ENCODE results near the gene SORCS2.
A peak's percentile ranks its signal among the peaks of the same experiment; 100 is the strongest.

The SORCS2 gene

GRCh38 chr4:7199771-7200441, 7.6 kb downstream of the SORCS2 start:
- H3K27ac ChIP-seq (ENCODE audit: insufficient read depth in 1 of 2, low read depth in 1 of 2, low read length in 2 of 2, poor library complexity in 1 of 2, severe bottlenecking in 2 of 2): no peak overlapping the region
- POLR2A ChIA-PET: no interaction called here
- no peak overlapping the region for H3K4me3 ChIP-seq (ENCODE audit: control insufficient read depth in 1 of 7, extremely low read depth in 1 of 7, insufficient read depth in 4 of 7, low read depth in 2 of 7, low read length in 6 of 7)
- WGBS (ENCODE audit: insufficient coverage): 73% methylated on average over 13 of the region's 16 CpGs
- H3K4me1 ChIP-seq (ENCODE audit: control extremely low read depth in 1 of 4, control insufficient read depth in 4 of 4, insufficient read depth in 4 of 4, low read length in 3 of 4): peaks cover 0 to 9% (median 0%) of the 10 kb centered on the region in 4 experiments
- CTCF ChIA-PET: no interaction called here
- H3K36me3 ChIP-seq (ENCODE audit: control insufficient read depth in 4 of 4, insufficient read depth in 4 of 4, low read length in 3 of 4): no peaks in the 10 kb centered on the region
- H3K27me3 ChIP-seq (replicated peaks in 2 of 5; ENCODE audit: control insufficient read depth in 4 of 5, insufficient read depth in 5 of 5, low read length in 4 of 5): peaks cover 0 to 81% (median 19%) of the 10 kb centered on the region in 5 experiments
- DNase-seq: no peak
- H3K9me3 ChIP-seq (ENCODE audit: control extremely low read depth in 1 of 5, control insufficient read depth in 4 of 5, insufficient read depth in 2 of 5, low read depth in 1 of 5, low read length in 4 of 5): no peaks in the 10 kb centered on the region

DNA sequence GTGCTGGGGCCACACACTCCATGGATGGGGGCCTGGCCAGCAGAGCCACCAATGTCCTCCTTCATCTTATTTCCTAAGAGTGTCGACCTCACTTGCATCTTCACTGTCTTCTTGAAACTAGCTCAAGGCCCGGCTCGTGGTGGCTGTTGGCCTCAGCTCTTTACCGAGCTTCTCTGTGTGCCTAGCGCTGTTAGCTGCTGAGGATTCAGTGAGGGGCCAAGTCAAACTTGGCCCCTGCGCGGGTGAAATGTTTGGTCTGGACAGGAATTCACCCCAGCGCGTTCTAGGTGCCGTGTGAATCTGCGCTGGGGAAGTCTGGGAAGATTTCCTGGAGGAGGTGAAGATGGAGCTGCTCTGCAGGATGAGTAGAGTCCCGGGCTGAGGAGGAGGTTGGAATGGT, 8.5 kb downstream of the SORCS2 start:
- H3K9me3 ChIP-seq (ENCODE audit: control extremely low read depth in 1 of 5, control insufficient read depth in 4 of 5, insufficient read depth in 2 of 5, low read depth in 1 of 5, low read length in 4 of 5): no peaks in the 10 kb centered on the region
- DNase-seq: no peak
- CTCF ChIA-PET: no interaction called here
- peaks cover 0 to 9% (median 0%) of the 10 kb centered on the region in 4 experiments for H3K4me1 ChIP-seq (ENCODE audit: control extremely low read depth in 1 of 4, control insufficient read depth in 4 of 4, insufficient read depth in 4 of 4, low read length in 3 of 4)
- POLR2A ChIA-PET: no interaction called here
- 92% methylated on average over 12 of the region's 12 CpGs for WGBS (ENCODE audit: insufficient coverage)
- H3K27me3 ChIP-seq (replicated peaks in 2 of 5; ENCODE audit: control insufficient read depth in 4 of 5, insufficient read depth in 5 of 5, low read length in 4 of 5): peaks cover 0 to 74% (median 13%) of the 10 kb centered on the region in 5 experiments
- H3K27ac ChIP-seq (ENCODE audit: insufficient read depth in 1 of 2, low read depth in 1 of 2, low read length in 2 of 2, poor library complexity in 1 of 2, severe bottlenecking in 2 of 2): no peak overlapping the region
- no peaks in the 10 kb centered on the region for H3K36me3 ChIP-seq (ENCODE audit: control insufficient read depth in 4 of 4, insufficient read depth in 4 of 4, low read length in 3 of 4)
- H3K4me3 ChIP-seq (ENCODE audit: control insufficient read depth in 1 of 7, extremely low read depth in 1 of 7, insufficient read depth in 4 of 7, low read depth in 2 of 7, low read length in 6 of 7): no peak overlapping the region

GRCh38 chr4:7201420-7202305, 9.3 kb downstream of the SORCS2 start:
- 73% methylated on average over 17 of the region's 29 CpGs for WGBS (ENCODE audit: insufficient coverage)
- CTCF ChIA-PET: interaction anchor here (0.9 to 1.5 kb wide), 3 partner anchors 10 to 134 kb away, joined by 3 to 5 read pairs (median 4); partner anchors contain the start of gene SORCS2
- H3K9me3 ChIP-seq (ENCODE audit: control extremely low read depth in 1 of 5, control insufficient read depth in 4 of 5, insufficient read depth in 2 of 5, low read depth in 1 of 5, low read length in 4 of 5): no peaks in the 10 kb centered on the region
- H3K27me3 ChIP-seq (replicated peaks in 2 of 5; ENCODE audit: control insufficient read depth in 4 of 5, insufficient read depth in 5 of 5, low read length in 4 of 5): peaks cover 0 to 71% (median 13%) of the 10 kb centered on the region in 5 experiments
- H3K4me1 ChIP-seq (ENCODE audit: control extremely low read depth in 1 of 4, control insufficient read depth in 4 of 4, insufficient read depth in 4 of 4, low read length in 3 of 4): peaks cover 0 to 9% (median 0%) of the 10 kb centered on the region in 4 experiments
- H3K27ac ChIP-seq (ENCODE audit: insufficient read depth in 1 of 2, low read depth in 1 of 2, low read length in 2 of 2, poor library complexity in 1 of 2, severe bottlenecking in 2 of 2): no peak overlapping the region
- no peaks in the 10 kb centered on the region for H3K36me3 ChIP-seq (ENCODE audit: control insufficient read depth in 4 of 4, insufficient read depth in 4 of 4, low read length in 3 of 4)
- POLR2A ChIA-PET: no interaction called here
- no peak overlapping the region for H3K4me3 ChIP-seq (ENCODE audit: control insufficient read depth in 1 of 7, extremely low read depth in 1 of 7, insufficient read depth in 4 of 7, low read depth in 2 of 7, low read length in 6 of 7)
- DNase-seq: no peak

DNA sequence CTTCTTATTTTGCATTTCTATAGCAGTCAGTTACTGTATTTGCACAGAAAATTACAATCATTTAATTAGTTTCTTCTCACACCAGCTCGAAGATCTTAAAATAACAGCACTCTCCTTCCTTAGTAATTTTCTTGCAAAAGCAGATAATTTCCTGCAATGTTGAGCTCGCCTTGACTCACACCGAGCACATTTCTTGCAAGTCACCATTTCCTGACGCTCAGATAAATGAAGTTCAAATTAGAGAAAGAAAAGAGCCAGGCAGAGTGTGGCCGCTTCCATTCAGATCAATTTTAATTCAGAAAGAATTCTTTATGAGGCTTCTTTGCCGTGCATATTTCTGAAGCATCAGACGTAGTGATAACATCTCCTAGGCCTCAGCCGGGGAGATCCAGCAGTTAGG, 10.1 kb downstream of the SORCS2 start:
- POLR2A ChIA-PET: no interaction called here
- Histone ChIP-seq H3K4me1 (ENCODE audit: control extremely low read depth in 1 of 4, control insufficient read depth in 4 of 4, insufficient read depth in 4 of 4, low read length in 3 of 4) (peaks cover 0 to 9% (median 0%) of the 10 kb centered on the region in 4 experiments), H3K27ac (ENCODE audit: insufficient read depth in 1 of 2, low read depth in 1 of 2, low read length in 2 of 2, poor library complexity in 1 of 2, severe bottlenecking in 2 of 2) (no peak overlapping the region), H3K36me3 (ENCODE audit: control insufficient read depth in 4 of 4, insufficient read depth in 4 of 4, low read length in 3 of 4) (no peaks in the 10 kb centered on the region), H3K27me3 (replicated peaks in 2 of 5; ENCODE audit: control insufficient read depth in 4 of 5, insufficient read depth in 5 of 5, low read length in 4 of 5) (peaks cover 0 to 70% (median 16%) of the 10 kb centered on the region in 5 experiments), H3K4me3 (ENCODE audit: control insufficient read depth in 1 of 7, extremely low read depth in 1 of 7, insufficient read depth in 4 of 7, low read depth in 2 of 7, low read length in 6 of 7) (no peak overlapping the region), H3K9me3 (ENCODE audit: control extremely low read depth in 1 of 5, control insufficient read depth in 4 of 5, insufficient read depth in 2 of 5, low read depth in 1 of 5, low read length in 4 of 5) (no peaks in the 10 kb centered on the region)
- 15% methylated on average over 5 of the region's 8 CpGs for WGBS (ENCODE audit: insufficient coverage)
- CTCF ChIA-PET: interaction anchor here (1.4 to 1.5 kb wide), 2 partner anchors 10 to 12 kb away, joined by 3 to 5 read pairs; partner anchors contain the start of gene SORCS2
- peak in 2 of 3 donors; percentile 35 to 38 for DNase-seq

GRCh38 chr4:7204656-7205387, 12.5 kb downstream of the SORCS2 start:
- 94% methylated on average over 13 of the region's 14 CpGs for WGBS (ENCODE audit: insufficient coverage)
- no peak for DNase-seq

GRCh38 chr4:7206385-7206784, 14.0 kb downstream of the SORCS2 start:
- H3K4me1 ChIP-seq (ENCODE audit: control extremely low read depth in 1 of 4, control insufficient read depth in 4 of 4, insufficient read depth in 4 of 4, low read length in 3 of 4): peaks cover 0 to 9% (median 0%) of the 10 kb centered on the region in 4 experiments
- no peak overlapping the region for H3K4me3 ChIP-seq (ENCODE audit: control insufficient read depth in 1 of 7, extremely low read depth in 1 of 7, insufficient read depth in 4 of 7, low read depth in 2 of 7, low read length in 6 of 7)
- H3K36me3 ChIP-seq (ENCODE audit: control insufficient read depth in 4 of 4, insufficient read depth in 4 of 4, low read length in 3 of 4): no peaks in the 10 kb centered on the region
- H3K27me3 ChIP-seq (replicated peaks in 2 of 5; ENCODE audit: control insufficient read depth in 4 of 5, insufficient read depth in 5 of 5, low read length in 4 of 5): peaks cover 0 to 61% (median 10%) of the 10 kb centered on the region in 5 experiments
- H3K9me3 ChIP-seq (ENCODE audit: control extremely low read depth in 1 of 5, control insufficient read depth in 4 of 5, insufficient read depth in 2 of 5, low read depth in 1 of 5, low read length in 4 of 5): no peaks in the 10 kb centered on the region
- DNase-seq: peak in 1 of 3 donors; percentile 28
- 43% methylated on average over 8 of the region's 9 CpGs for whole genome bisulfite sequencing (ENCODE audit: insufficient coverage)
- no peak overlapping the region for H3K27ac ChIP-seq (ENCODE audit: insufficient read depth in 1 of 2, low read depth in 1 of 2, low read length in 2 of 2, poor library complexity in 1 of 2, severe bottlenecking in 2 of 2)
- POLR2A ChIA-PET: interaction anchor here (0.7 kb wide), 1 partner anchor 20 kb away, joined by 3 read pairs; no protein-coding TSS in a partner anchor
- CTCF ChIA-PET: interaction anchor here (1.0 to 1.4 kb wide), 2 partner anchors 12 to 15 kb away, joined by 3 to 10 read pairs; no protein-coding TSS in a partner anchor

More at GRCh38 chr4:7204656-7205387, 12.5 kb downstream of the SORCS2 start:
- no peaks in the 10 kb centered on the region for H3K36me3 ChIP-seq (ENCODE audit: control insufficient read depth in 4 of 4, insufficient read depth in 4 of 4, low read length in 3 of 4)
- ChIA-PET CTCF (interaction anchor here (1.0 kb wide), 1 partner anchor 16 kb away, joined by 3 read pairs; no protein-coding TSS in a partner anchor), POLR2A (no interaction called here)
- H3K4me1 ChIP-seq (ENCODE audit: control extremely low read depth in 1 of 4, control insufficient read depth in 4 of 4, insufficient read depth in 4 of 4, low read length in 3 of 4): peaks cover 0 to 9% (median 0%) of the 10 kb centered on the region in 4 experiments
- H3K27me3 ChIP-seq (replicated peaks in 2 of 5; ENCODE audit: control insufficient read depth in 4 of 5, insufficient read depth in 5 of 5, low read length in 4 of 5): peaks cover 0 to 67% (median 10%) of the 10 kb centered on the region in 5 experiments
- H3K9me3 ChIP-seq (ENCODE audit: control extremely low read depth in 1 of 5, control insufficient read depth in 4 of 5, insufficient read depth in 2 of 5, low read depth in 1 of 5, low read length in 4 of 5): no peaks in the 10 kb centered on the region
- H3K27ac ChIP-seq (ENCODE audit: insufficient read depth in 1 of 2, low read depth in 1 of 2, low read length in 2 of 2, poor library complexity in 1 of 2, severe bottlenecking in 2 of 2): no peak overlapping the region
- H3K4me3 ChIP-seq (ENCODE audit: control insufficient read depth in 1 of 7, extremely low read depth in 1 of 7, insufficient read depth in 4 of 7, low read depth in 2 of 7, low read length in 6 of 7): no peak overlapping the region

Measured in common myeloid progenitor, CD34-positive (primary cell).